GM12801 (cell line): ENCODE results near the gene FITM1.

Experiments
- CTCF ChIP-seq: IDR thresholded peaks from one replicate; pipeline ENCODE4 v1.5.1; 2011; ENCODE audit warnings: control low read depth; ENCODE audit not compliant: insufficient read length; ENCODE audit errors: extremely low read depth

FITM1 gene

GRCh38 chr14:24093901-24094840 is 36.3 kb upstream of the FITM1 start, which contains the start of gene PCK2:
TSS of gene PCK2 (plus strand) at chr14:24094311. CDS start at chr14:24094406, 95 bp downstream.
- TF ChIP-seq CTCF = no peak

- TF ChIP-seq CTCF = no peak
Observed at GRCh38 chr14:24094841-24095270, 35.6 kb upstream of the FITM1 start.

GRCh38 chr14:24095271-24096068 is 35.0 kb upstream of the FITM1 start:
- no peak for TF ChIP-seq CTCF

GRCh38 chr14:24096545-24097181 is 33.8 kb upstream of the FITM1 start:
- TF ChIP-seq CTCF = no peak

- no peak for TF ChIP-seq CTCF
Observed at GRCh38 chr14:24098229-24098926, 32.1 kb upstream of the FITM1 start.

GRCh38 chr14:24098927-24099813 is 31.3 kb upstream of the FITM1 start:
- TF ChIP-seq CTCF = no peak
